GM06990 (cell line): ENCODE data around the gene CEBPE.
"Not testable (repeated sequence)": the region's sequence is repeated elsewhere in the genome, so short reads cannot be mapped to it uniquely, and the experiment has no call there.

ENCODE experiments used
- DNase-seq: peaks from one replicate; pipeline ENCODE4 v3.0.0-alpha.2; 2011; ENCODE audit not compliant: insufficient read length; ENCODE audit errors: extremely low read depth
- H3K27me3 ChIP-seq: replicated peaks from 2 replicates; pipeline ENCODE4 v1.6.0; 2011; ENCODE audit warnings: low read length; ENCODE audit not compliant: control insufficient read depth, insufficient read depth
- H3K36me3 ChIP-seq: 2 replicates; pipeline ENCODE4 v1.5.1; 2011; ENCODE audit warnings: low read length; ENCODE audit not compliant: control insufficient read depth, insufficient read depth
- H3K4me3 ChIP-seq: replicated peaks from 2 replicates; pipeline ENCODE4 v1.5.1; 2011; ENCODE audit warnings: low read depth, mild to moderate bottlenecking, control low read depth, low read length
- TF ChIP-seq, protein P1 (sequence below): IDR thresholded peaks from 2 replicates; pipeline ENCODE4 v1.5.1; 2011; ENCODE audit warnings: low read length, control low read depth, mild to moderate bottlenecking, inconsistent platforms; ENCODE audit not compliant: insufficient read depth, poor library complexity, severe bottlenecking

Gene CEBPE

DNA sequence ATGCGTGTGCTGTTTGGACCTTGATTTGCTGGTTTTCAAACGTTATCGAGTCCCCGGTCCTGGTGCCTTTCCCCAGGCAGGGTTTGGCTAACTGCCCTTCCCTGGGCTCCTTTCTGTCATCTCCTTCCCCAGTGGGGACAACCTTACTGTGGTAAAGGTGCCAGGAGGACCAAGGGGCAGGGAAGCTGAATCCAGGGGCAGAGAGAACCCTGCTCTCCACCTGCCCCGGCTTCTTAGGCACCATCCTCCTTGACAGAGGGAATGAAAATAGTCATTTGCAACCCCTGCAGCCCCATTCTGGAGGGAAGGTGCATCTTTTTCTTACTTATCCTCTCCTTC is 5.0 kb downstream of the CEBPE start:
- TF ChIP-seq, protein P1, sequence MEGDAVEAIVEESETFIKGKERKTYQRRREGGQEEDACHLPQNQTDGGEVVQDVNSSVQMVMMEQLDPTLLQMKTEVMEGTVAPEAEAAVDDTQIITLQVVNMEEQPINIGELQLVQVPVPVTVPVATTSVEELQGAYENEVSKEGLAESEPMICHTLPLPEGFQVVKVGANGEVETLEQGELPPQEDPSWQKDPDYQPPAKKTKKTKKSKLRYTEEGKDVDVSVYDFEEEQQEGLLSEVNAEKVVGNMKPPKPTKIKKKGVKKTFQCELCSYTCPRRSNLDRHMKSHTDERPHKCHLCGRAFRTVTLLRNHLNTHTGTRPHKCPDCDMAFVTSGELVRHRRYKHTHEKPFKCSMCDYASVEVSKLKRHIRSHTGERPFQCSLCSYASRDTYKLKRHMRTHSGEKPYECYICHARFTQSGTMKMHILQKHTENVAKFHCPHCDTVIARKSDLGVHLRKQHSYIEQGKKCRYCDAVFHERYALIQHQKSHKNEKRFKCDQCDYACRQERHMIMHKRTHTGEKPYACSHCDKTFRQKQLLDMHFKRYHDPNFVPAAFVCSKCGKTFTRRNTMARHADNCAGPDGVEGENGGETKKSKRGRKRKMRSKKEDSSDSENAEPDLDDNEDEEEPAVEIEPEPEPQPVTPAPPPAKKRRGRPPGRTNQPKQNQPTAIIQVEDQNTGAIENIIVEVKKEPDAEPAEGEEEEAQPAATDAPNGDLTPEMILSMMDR: no peak
- H3K36me3 ChIP-seq: no peaks in the 10 kb centered on the region

DNA sequence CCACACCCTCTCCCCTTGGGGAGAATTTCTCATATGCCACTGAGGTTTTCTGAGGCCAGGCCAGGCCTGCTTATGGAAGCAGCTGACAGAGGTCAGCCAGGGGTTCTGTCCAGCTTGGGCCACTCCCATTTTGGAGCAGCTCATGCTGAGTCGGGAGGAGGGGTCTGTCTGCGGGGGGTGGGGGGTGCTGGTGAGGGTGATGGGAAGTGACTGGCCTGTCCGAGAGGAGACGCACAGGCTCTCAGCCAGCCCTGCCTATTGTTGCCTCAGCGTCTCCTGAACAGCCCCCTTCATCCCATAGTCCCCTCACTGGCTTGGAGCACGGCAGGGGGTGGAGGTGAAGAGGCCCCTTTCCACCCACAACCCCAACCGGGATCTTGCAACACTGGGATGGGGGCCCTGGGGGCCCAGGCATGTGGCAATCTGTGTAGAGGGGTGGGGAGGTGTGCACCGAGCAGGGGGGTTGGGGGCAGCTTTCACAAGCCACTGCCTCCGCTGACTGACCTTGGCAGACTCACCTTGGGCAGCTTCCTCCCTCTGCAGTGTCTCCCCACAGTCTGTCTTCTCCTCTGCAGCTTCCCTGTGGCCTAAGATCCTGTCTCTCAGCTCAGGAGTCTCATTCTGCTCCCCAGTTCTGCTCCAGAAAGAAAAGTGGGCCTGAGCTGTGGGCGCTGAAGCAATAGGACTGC is 5.5 kb downstream of the CEBPE start:
- Histone ChIP-seq H3K4me3 (no peak overlapping the region), H3K27me3 (no peaks in the 10 kb centered on the region; the same call in none of the 2 replicates), H3K36me3 (no peaks in the 10 kb centered on the region)
- no peak for DNase-seq
- TF ChIP-seq, protein P1: no peak

More for the DNA sequence above, 5.0 kb downstream of the CEBPE start:
- Histone ChIP-seq H3K4me3 (no peak overlapping the region), H3K27me3 (no peaks in the 10 kb centered on the region; the same call in none of the 2 replicates)
- DNase-seq: no peak

DNA sequence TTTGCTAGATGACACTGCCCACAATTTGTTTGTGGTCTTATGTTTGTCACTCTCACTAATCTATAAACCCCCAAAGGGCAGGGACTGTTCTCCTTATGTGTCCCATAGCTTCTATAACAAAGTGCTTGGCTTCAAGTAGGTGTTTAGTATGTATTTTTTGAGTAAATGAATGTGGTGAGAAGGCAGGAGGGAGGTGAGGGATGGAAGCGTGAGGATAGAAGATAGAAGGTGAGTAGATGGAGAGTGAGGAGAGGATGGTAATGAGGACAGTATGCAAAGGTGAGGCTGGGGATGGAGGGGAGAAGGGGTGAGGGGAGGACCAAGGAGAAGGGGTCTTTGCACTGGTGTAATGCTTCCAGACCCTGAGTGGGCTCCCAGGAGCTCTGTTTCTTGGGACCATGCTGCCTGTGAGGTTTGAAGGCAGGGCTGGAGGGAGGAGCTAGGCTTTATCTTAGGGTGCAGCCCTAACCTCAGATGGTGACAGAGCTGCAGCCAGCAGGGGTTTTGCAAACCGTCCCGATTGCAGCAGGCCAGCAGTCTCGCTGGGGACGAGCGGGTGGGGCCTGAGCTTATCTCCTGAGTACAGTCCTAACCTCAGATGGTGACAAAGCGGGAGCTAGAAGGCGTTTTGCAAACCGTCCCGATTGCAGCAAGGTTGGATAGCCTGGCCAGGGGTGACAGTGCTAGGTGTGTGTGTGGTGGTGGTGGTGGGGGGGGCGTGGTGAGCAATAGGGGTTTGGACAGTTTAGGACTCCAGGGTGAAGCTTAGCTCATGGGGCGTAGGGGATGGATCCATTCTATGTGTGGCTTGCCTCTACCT is 6.5 kb downstream of the CEBPE start:
- Histone ChIP-seq H3K27me3 (no peaks in the 10 kb centered on the region; the same call in none of the 2 replicates), H3K4me3 (no peak overlapping the region), H3K36me3 (no peaks in the 10 kb centered on the region)
- no peak for DNase-seq
- TF ChIP-seq, protein P1: no peak

DNA sequence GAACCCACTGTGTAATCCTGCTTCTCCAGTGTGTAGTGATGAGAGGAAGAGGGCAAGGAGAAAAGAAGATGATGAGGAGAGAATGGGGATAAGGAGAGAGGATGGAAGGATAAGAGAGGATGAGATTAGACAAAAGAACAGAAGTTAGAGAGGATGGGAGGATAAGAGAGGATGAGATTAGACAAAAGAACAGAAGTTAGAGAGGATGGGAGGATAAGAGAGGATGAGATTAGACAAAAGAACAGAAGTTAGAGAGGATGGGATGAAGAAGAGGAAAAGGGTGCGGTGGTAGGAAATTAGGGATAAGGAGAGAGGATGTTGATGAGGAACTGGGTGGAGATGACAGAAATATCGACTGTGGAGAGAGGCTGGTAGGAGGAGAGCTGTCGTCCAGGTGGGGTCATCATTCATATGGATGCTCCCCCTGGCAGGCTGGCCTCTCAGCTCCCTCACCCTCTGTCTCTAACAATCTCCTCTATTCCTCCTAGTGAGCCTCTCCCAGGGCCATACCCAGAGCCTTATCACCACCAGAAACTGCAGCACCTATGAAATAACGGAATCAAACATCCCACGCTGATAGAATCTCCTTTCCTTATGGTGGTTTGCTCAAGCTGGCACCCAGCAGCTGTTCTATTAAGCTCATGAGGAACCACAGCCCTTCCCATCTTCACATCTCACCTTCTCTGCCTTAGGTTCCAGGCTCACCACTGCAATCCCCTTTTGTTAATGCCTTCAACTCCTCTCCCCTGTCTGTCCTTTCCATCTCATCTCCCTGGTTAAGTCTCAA is 8.3 kb downstream of the CEBPE start:
- DNase-seq: no peak
- H3K27me3 ChIP-seq: no peaks in the 10 kb centered on the region; the same call in none of the 2 replicates
- no peaks in the 10 kb centered on the region for H3K36me3 ChIP-seq
- TF ChIP-seq, protein P1: no peak
- no peak overlapping the region for H3K4me3 ChIP-seq

DNA sequence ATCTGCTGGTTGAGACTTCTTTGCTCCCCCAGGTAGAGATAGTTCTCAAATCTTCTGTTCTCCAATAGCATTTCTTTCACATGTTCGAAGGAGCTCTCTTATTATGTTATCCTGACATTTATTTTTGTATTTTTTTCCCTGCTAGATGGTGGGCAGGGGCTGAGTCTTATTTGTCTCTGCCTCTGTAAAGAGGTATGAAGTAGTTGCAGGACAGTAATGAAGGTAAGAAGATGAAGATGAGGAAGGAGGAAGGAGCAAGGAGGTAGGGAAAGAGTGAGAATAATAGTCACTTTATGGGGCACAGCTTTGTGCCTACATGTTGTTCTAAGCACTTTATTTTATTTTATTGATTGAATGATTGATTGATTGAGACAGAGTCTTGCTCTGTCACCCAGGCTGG is 9.3 kb downstream of the CEBPE start:
- no peaks in the 10 kb centered on the region for H3K36me3 ChIP-seq
- no peak overlapping the region for H3K4me3 ChIP-seq
- DNase-seq: no peak
- H3K27me3 ChIP-seq: no peaks in the 10 kb centered on the region; the same call in none of the 2 replicates
- TF ChIP-seq, protein P1: no peak

DNA sequence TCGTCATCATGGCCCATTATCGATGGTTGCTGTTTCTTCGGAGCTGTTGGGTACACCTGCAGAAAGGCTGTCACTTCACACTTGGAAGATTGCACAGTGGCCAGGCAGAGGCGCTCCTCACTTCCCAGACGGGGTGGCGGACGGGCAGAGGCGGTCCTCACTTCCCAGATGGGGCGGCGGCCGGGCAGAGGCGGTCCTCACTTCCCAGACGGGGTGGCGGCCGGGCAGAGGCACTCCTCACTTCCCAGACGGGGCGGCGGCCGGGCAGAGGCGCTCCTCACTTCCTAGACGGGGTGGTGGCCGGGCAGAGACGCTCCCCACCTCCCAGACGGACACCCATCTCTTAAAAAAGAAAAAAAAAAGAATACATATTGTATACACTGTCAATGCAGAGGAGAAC is 10.9 kb downstream of the CEBPE start:
- DNase-seq, H3K27me3 ChIP-seq, H3K4me3 ChIP-seq, H3K36me3 ChIP-seq: not testable (repeated sequence)

DNA sequence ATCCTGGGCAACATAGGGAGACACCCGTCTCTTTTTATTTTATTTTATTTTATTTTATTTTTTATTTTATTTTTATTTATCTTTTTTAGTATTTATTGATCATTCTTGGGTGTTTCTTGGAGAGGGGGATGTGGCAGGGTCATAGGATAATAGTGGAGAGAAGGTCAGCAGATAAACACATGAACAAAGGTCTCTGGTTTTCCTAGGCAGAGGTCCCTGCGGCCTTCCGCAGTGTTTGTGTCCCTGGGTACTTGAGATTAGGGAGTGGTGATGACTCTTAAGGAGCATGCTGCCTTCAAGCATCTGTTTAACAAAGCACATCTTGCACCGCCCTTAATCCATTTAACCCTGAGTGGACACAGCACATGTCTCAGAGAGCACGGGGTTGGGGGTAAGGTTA is 11.4 kb downstream of the CEBPE start:
- not testable (repeated sequence) for DNase-seq, H3K4me3 ChIP-seq, H3K36me3 ChIP-seq, H3K27me3 ChIP-seq
